GM12878 (cell line): ENCODE data around the gene IRAK2. TPM values are rescaled to one million over a fixed set of nuclear protein-coding genes. Genes with fewer than 3 reads are reported as not detected.

ENCODE experiments used
- CTCF ChIP-seq, 3 experiments: IDR thresholded peaks in 2 of 3; conservative IDR thresholded peaks in 1 of 3; 2 replicates each; pipeline ENCODE4 v1.5.1; 2011; ENCODE audit warnings: low read depth in 3 of 3, low read length in 3 of 3, mild to moderate bottlenecking in 3 of 3, control low read depth in 2 of 3, moderate library complexity in 2 of 3, inconsistent platforms in 1 of 3, mixed read lengths in 1 of 3; ENCODE audit not compliant: control insufficient read depth in 2 of 3, insufficient read depth in 1 of 3; ENCODE audit errors: extremely low read depth in 1 of 3
- DPF2 ChIP-seq: fragments of 450-650 bp; IDR thresholded peaks from 2 replicates; pipeline ENCODE4 v1.6.1; 2017; ENCODE audit warnings: mild to moderate bottlenecking
- EP300 ChIP-seq, 2 experiments: fragments of 150-350 bp in 1 of 2; IDR thresholded peaks; 2 replicates each; pipeline ENCODE4 v1.6.1; 2011 to 2012; ENCODE audit warnings: low read depth in 2 of 2, low read length in 2 of 2, borderline replicate concordance in 1 of 2, improper control_type of control experiment in 1 of 2, inconsistent platforms in 1 of 2; ENCODE audit not compliant: control insufficient read depth in 1 of 2
- MLLT1 ChIP-seq: fragments of 450-650 bp; IDR thresholded peaks from 2 replicates; pipeline ENCODE4 v1.6.1; 2016; ENCODE audit warnings: mild to moderate bottlenecking
- NR2C1 ChIP-seq: fragments of 450-650 bp; IDR thresholded peaks from 2 replicates; pipeline ENCODE4 v1.6.1; 2017; ENCODE audit warnings: antibody characterized with exemption, mild to moderate bottlenecking, moderate library complexity
- POLR2AphosphoS2 ChIP-seq: IDR thresholded peaks from 2 replicates; pipeline ENCODE4 v1.6.1; 2011; ENCODE audit warnings: low read depth, mild to moderate bottlenecking, low read length, improper control_type of control experiment, moderate library complexity
- RFX5 ChIP-seq: IDR thresholded peaks from 2 replicates; pipeline ENCODE4 v1.6.1; 2011; ENCODE audit warnings: low read depth, low read length, improper control_type of control experiment
- SREBF1 ChIP-seq: IDR thresholded peaks from 2 replicates; pipeline ENCODE4 v1.6.1; 2012; ENCODE audit warnings: mild to moderate bottlenecking, low read length
- STAT3 ChIP-seq: IDR thresholded peaks from 2 replicates; pipeline ENCODE4 v1.6.1; 2011; ENCODE audit warnings: low read depth, low read length, improper control_type of control experiment
- TCF12 ChIP-seq: IDR thresholded peaks from 2 replicates; pipeline ENCODE4 v1.6.1; 2011; ENCODE audit warnings: low read depth, mild to moderate bottlenecking, low read length
- YY1 ChIP-seq: IDR thresholded peaks from 2 replicates; pipeline ENCODE4 v1.6.1; 2011; ENCODE audit warnings: low read depth, mild to moderate bottlenecking, low read length
- ZBED1 ChIP-seq: IDR thresholded peaks from 2 replicates; pipeline ENCODE4 v1.6.1; 2016; ENCODE audit warnings: borderline replicate concordance
- polyA plus RNA-seq, 11 experiments: library from polyadenylated mRNA; depleted of rRNA in 4 of 11; unstranded in 6 of 11; stranded (reverse) in 5 of 11; fragments of >200 nt; fragmentation: Nextera tagmentation in 4 of 11; fragmentation: Illumina TruSeq in 1 of 11; extraction: Ambion mirVana in 4 of 11; extraction: Trizol in 1 of 11; gene quantifications; 1 replicate in 1 of 11; 2 replicates in 10 of 11; pipeline versions ENCODE4 v1.2.1 to v1.2.3, GENCODE V29; 2011 to 2016; ENCODE audit warnings: inconsistent platforms in 2 of 11, missing spikeins in 2 of 11, low read depth in 1 of 11
- total RNA-seq, 4 experiments: library from RNA; depleted of rRNA in 3 of 4; stranded (reverse); fragments of >200 nt in 3 of 4; fragmentation: Illumina TruSeq in 1 of 4; extraction: Trizol in 1 of 4; gene quantifications; 2 replicates each; pipeline versions ENCODE4 v1.2.1 to v1.2.3, GENCODE V29; 2013 to 2021
- TF ChIP-seq, protein P1 (sequence below): IDR thresholded peaks from 2 replicates; pipeline ENCODE4 v1.6.1; 2011; ENCODE audit warnings: borderline replicate concordance, low read depth, mild to moderate bottlenecking, moderate library complexity, mixed read lengths, low read length; ENCODE audit not compliant: insufficient read depth; ENCODE audit errors: extremely low read length

Gene IRAK2
- total and polyA plus RNA-seq, 10 of the 15 experiments (the other 5 are each of a cell fraction or from before 2014, with no cell fraction given): 0.48 to 5.7 (median 4.5) TPM

DNA sequence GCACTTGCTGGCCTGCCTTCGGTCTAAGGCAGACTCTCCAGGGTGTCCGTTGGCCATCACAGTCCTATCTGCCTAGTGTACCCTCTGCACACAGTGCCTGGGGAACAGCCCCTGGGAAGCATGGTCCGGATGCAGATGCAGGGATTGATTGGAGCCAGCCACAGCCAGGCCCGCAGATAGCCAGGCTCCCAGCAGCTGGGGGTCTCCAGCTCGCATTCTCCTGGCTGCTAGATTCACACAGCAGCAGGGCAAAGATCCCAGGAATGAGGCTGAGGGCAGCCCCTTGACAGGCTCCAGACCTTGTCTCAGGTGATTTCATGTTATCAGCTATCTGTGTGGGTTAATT, 41.4 kb downstream of the IRAK2 start (continued):
- no peak for TF ChIP-seq MLLT1
- TF ChIP-seq ZBED1: no peak
- TF ChIP-seq CTCF (IDR thresholded peaks at IDR 0.05 in 2 of 3, conservative IDR thresholded peaks at IDR 0.05 in 1 of 3; ENCODE audit: control insufficient read depth in 2 of 3, extremely low read depth in 1 of 3, insufficient read depth in 1 of 3, low read depth in 3 of 3, low read length in 3 of 3): no peak
- TF ChIP-seq EP300 (IDR thresholded peaks at IDR 0.05; ENCODE audit: borderline replicate concordance in 1 of 2, control insufficient read depth in 1 of 2, low read depth in 2 of 2, low read length in 2 of 2): no peak
- TF ChIP-seq DPF2: no peak
- no peak for TF ChIP-seq NR2C1
- no peak for TF ChIP-seq POLR2AphosphoS2
- TF ChIP-seq YY1: no peak
- TF ChIP-seq STAT3: no peak
- no peak for TF ChIP-seq SREBF1
- TF ChIP-seq TCF12: no peak
- TF ChIP-seq RFX5: no peak
- TF ChIP-seq, protein P1, sequence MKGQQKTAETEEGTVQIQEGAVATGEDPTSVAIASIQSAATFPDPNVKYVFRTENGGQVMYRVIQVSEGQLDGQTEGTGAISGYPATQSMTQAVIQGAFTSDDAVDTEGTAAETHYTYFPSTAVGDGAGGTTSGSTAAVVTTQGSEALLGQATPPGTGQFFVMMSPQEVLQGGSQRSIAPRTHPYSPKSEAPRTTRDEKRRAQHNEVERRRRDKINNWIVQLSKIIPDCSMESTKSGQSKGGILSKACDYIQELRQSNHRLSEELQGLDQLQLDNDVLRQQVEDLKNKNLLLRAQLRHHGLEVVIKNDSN: no peak
